ENCODE data around the gene FAM170A.

FAM170A gene

GRCh38 chr5:119629339-119629738 is at the start of gene FAM170A:
Gene FAM170A, plus strand, starts transcription at chr5:119629558. Its CDS starts 211 bp downstream, at chr5:119629769.
- H3K4me3 ChIP-seq (ENCODE audit: low read depth, low read length): no peak within 1 kb of the TSS
- no peak for TF ChIP-seq MYC (IDR thresholded peaks at IDR 0.05; ENCODE audit: low read depth, low read length)
- TF ChIP-seq MAX (IDR thresholded peaks at IDR 0.05; ENCODE audit: low read depth, low read length): no peak
- no peak for TF ChIP-seq CTCF (IDR thresholded peaks at IDR 0.05; ENCODE audit: low read depth, low read length)
- TF ChIP-seq POLR2A (IDR thresholded peaks at IDR 0.05; ENCODE audit: extremely low read depth, insufficient read length): no peak
- no peak for DNase-seq (ENCODE audit: low read depth)

- H3K4me3 ChIP-seq (ENCODE audit: low read depth, low read length): no peak overlapping the region
- DNase-seq (ENCODE audit: low read depth): no peak
- TF ChIP-seq CTCF (IDR thresholded peaks at IDR 0.05; ENCODE audit: low read depth, low read length): peak; percentile 9
- no peak for TF ChIP-seq POLR2A (IDR thresholded peaks at IDR 0.05; ENCODE audit: extremely low read depth, insufficient read length)
- TF ChIP-seq MAX (IDR thresholded peaks at IDR 0.05; ENCODE audit: low read depth, low read length): no peak
- TF ChIP-seq MYC (IDR thresholded peaks at IDR 0.05; ENCODE audit: low read depth, low read length): no peak
Observed at GRCh38 chr5:119582987-119583386, 46.4 kb upstream of the FAM170A start.

GRCh38 chr5:119583684-119584083 is 45.7 kb upstream of the FAM170A start:
- no peak for TF ChIP-seq MAX (IDR thresholded peaks at IDR 0.05; ENCODE audit: low read depth, low read length)
- no peak for TF ChIP-seq MYC (IDR thresholded peaks at IDR 0.05; ENCODE audit: low read depth, low read length)
- TF ChIP-seq CTCF (IDR thresholded peaks at IDR 0.05; ENCODE audit: low read depth, low read length): no peak
- no peak for TF ChIP-seq POLR2A (IDR thresholded peaks at IDR 0.05; ENCODE audit: extremely low read depth, insufficient read length)

GRCh38 chr5:119596046-119596445 is 33.3 kb upstream of the FAM170A start:
- TF ChIP-seq POLR2A (IDR thresholded peaks at IDR 0.05; ENCODE audit: extremely low read depth, insufficient read length) (no peak), CTCF (IDR thresholded peaks at IDR 0.05; ENCODE audit: low read depth, low read length) (no peak), MYC (IDR thresholded peaks at IDR 0.05; ENCODE audit: low read depth, low read length) (no peak), MAX (IDR thresholded peaks at IDR 0.05; ENCODE audit: low read depth, low read length) (no peak)
- DNase-seq (ENCODE audit: low read depth): no peak
- no peak overlapping the region for H3K4me3 ChIP-seq (ENCODE audit: low read depth, low read length)

More at GRCh38 chr5:119583684-119584083, 45.7 kb upstream of the FAM170A start:
- H3K4me3 ChIP-seq (ENCODE audit: low read depth, low read length): no peak overlapping the region
- no peak for DNase-seq (ENCODE audit: low read depth)

GRCh38 chr5:119597728-119598298 is 31.5 kb upstream of the FAM170A start:
- H3K4me3 ChIP-seq (ENCODE audit: low read depth, low read length): no peak overlapping the region

More at GRCh38 chr5:119597728-119598298, 31.5 kb upstream of the FAM170A start:
- DNase-seq (ENCODE audit: low read depth): no peak
- TF ChIP-seq MAX (IDR thresholded peaks at IDR 0.05; ENCODE audit: low read depth, low read length) (no peak), MYC (IDR thresholded peaks at IDR 0.05; ENCODE audit: low read depth, low read length) (no peak), CTCF (IDR thresholded peaks at IDR 0.05; ENCODE audit: low read depth, low read length) (no peak), POLR2A (IDR thresholded peaks at IDR 0.05; ENCODE audit: extremely low read depth, insufficient read length) (no peak)
